ENCODE results near the gene KLHDC9. TPM values are rescaled to one million over a fixed set of nuclear protein-coding genes. Genes with fewer than 3 reads are reported as not detected.

Gene KLHDC9
- total and polyA plus RNA-seq, 9 of the 15 experiments (the other 6 are each of a cell fraction or from before 2014, with no cell fraction given) = not detected

DNA sequence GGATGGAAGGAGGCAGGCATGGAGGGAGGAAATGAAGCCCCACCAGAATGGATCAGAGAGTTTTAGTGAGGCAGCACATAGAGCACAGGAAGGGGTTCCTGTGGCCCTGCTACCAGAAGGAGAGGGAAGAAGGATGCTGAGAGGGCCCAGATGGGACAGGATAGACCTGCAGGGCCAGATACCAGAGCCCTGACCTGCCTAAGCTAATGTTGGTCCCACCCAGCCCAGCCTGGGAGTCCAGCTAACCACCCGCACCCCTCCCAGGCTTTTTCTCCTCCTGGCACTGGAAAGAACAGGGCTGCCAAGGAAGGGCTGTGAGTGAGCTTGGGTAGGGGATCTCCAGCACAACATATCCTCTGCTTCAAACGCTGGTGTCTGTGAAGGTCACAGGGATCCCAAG, 15.7 kb upstream of the KLHDC9 start:
- FAIRE-seq (no peak), ATAC-seq (no peak), DNase-seq (ENCODE audit: extremely low read depth in 1 of 4, low spot score in 3 of 4) (no peak)
- Histone ChIP-seq H3K4me2 (ENCODE audit: insufficient read depth, low read length) (no peak overlapping the region), H3K27ac (ENCODE audit: extremely low read depth, low read depth, low read length) (no peak overlapping the region), H3K79me2 (ENCODE audit: control insufficient read depth, insufficient read depth, low read length) (no peaks in the 10 kb centered on the region), H3K4me1 (replicated peaks in 1 of 2; ENCODE audit: control insufficient read depth in 2 of 2, insufficient read depth in 2 of 2, low read length in 2 of 2) (peaks cover 13 to 18% of the 10 kb centered on the region in 2 experiments; a peak in 4 of 5 replicates), H3K9ac (ENCODE audit: insufficient read depth in 1 of 2, low read depth in 2 of 2, low read length in 2 of 2) (no peak overlapping the region), H3K9me1 (ENCODE audit: control insufficient read depth, insufficient read depth, low read length) (no peaks in the 10 kb centered on the region), H3K4me3 (no peak overlapping the region), H3K9me3 (replicated peaks; ENCODE audit: control insufficient read depth, insufficient read depth, low read depth, low read length) (no peaks in the 10 kb centered on the region), H3K27me3 (ENCODE audit: control insufficient read depth in 2 of 2, insufficient read depth in 2 of 2, low read length in 2 of 2) (no peaks in the 10 kb centered on the region), H2AFZ (ENCODE audit: low read depth, low read length) (no peak overlapping the region; the same call in 1 of the 2 replicates), H4K20me1 (replicated peaks; ENCODE audit: control insufficient read depth, insufficient read depth, low read length) (no peaks in the 10 kb centered on the region), H3K36me3 (ENCODE audit: control insufficient read depth, insufficient read depth, low read length) (no peaks in the 10 kb centered on the region)
- 33% methylated on average over 2 of the region's 2 CpGs for WGBS (ENCODE audit: insufficient coverage, low coverage, missing lambda C conversion rate)
- POLR2A ChIA-PET = no interaction called here
- in situ Hi-C loops (cut with MboI) (loop anchor here (25.0 kb wide), 1 partner anchor 245 kb away; no protein-coding TSS in a partner anchor), intact Hi-C loops (cut with micrococcal nuclease) (no loop called here)
- no TSS peak for BruUV-seq (replicated peaks)
- TF ChIP-seq ZNF146 (CRISPR knock-in tag; IDR thresholded peaks at IDR 0.05; ENCODE audit: unreplicated experiment) = no peak
- no peak for TF ChIP-seq RBM39 (optimal IDR thresholded peaks at IDR 0.05; ENCODE audit: low read depth, low read length)
- no peak for TF ChIP-seq TFAM (CRISPR knock-in tag; conservative IDR thresholded peaks at IDR 0.05)
- TF ChIP-seq, protein P1, sequence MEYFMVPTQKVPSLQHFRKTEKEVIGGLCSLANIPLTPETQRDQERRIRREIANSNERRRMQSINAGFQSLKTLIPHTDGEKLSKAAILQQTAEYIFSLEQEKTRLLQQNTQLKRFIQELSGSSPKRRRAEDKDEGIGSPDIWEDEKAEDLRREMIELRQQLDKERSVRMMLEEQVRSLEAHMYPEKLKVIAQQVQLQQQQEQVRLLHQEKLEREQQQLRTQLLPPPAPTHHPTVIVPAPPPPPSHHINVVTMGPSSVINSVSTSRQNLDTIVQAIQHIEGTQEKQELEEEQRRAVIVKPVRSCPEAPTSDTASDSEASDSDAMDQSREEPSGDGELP (CRISPR knock-in tag; IDR thresholded peaks at IDR 0.05; ENCODE audit: borderline replicate concordance) = no peak
- TF ChIP-seq ZSCAN29 (IDR thresholded peaks at IDR 0.05) = no peak
- no peak for TF ChIP-seq SP2 (IDR thresholded peaks at IDR 0.05; ENCODE audit: extremely low read depth, low read depth, low read length, poor library complexity, severe bottlenecking)
- no peak for TF ChIP-seq ELF2 (CRISPR knock-in tag; IDR thresholded peaks at IDR 0.05)
- TF ChIP-seq, protein P2, sequence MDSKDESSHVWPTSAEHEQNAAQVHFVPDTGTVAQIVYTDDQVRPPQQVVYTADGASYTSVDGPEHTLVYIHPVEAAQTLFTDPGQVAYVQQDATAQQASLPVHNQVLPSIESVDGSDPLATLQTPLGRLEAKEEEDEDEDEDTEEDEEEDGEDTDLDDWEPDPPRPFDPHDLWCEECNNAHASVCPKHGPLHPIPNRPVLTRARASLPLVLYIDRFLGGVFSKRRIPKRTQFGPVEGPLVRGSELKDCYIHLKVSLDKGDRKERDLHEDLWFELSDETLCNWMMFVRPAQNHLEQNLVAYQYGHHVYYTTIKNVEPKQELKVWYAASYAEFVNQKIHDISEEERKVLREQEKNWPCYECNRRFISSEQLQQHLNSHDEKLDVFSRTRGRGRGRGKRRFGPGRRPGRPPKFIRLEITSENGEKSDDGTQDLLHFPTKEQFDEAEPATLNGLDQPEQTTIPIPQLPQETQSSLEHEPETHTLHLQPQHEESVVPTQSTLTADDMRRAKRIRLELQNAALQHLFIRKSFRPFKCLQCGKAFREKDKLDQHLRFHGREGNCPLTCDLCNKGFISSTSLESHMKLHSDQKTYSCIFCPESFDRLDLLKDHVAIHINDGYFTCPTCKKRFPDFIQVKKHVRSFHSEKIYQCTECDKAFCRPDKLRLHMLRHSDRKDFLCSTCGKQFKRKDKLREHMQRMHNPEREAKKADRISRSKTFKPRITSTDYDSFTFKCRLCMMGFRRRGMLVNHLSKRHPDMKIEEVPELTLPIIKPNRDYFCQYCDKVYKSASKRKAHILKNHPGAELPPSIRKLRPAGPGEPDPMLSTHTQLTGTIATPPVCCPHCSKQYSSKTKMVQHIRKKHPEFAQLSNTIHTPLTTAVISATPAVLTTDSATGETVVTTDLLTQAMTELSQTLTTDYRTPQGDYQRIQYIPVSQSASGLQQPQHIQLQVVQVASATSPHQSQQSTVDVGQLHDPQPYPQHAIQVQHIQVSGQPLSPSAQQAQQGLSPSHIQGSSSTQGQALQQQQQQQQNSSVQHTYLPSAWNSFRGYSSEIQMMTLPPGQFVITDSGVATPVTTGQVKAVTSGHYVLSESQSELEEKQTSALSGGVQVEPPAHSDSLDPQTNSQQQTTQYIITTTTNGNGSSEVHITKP (IDR thresholded peaks at IDR 0.05; ENCODE audit: partially characterized antibody) = no peak
- CTCF ChIA-PET (ENCODE audit: low intra/inter-chr PET ratio) = no interaction called here

Data from K562 (cell line).